Activated B cell treated with CpG ODN at 0.5 μM for 24 hours (primary cell): Measurements from ENCODE around the gene CASQ2. TPM values are rescaled to one million over a fixed set of nuclear protein-coding genes. Genes with fewer than 3 reads are reported as not detected.

Experiments used
- ATAC-seq: fragments of 200-7000 bp; cut with Tn5 transposase; one replicate; pipeline ENCODE4 v1.10.0; 2021; ENCODE audit warnings: low read depth, mild to moderate bottlenecking, moderate library complexity
- CTCF ChIA-PET: fragments of 350-600 bp; sonication (Branson Sonifier 250); formaldehyde crosslinking; loops from one replicate; lab custom pipeline; 2021; ENCODE audit warnings: antibody characterized with exemption; lab: Charles Lee
- POLR2A ChIA-PET: fragments of 350-600 bp; sonication (Branson Sonifier 250); formaldehyde crosslinking; loops from one replicate; lab custom pipeline; 2021; ENCODE audit warnings: antibody characterized with exemption; lab: Charles Lee
- DNase-seq: peaks from one replicate; pipeline ENCODE4 v3.0.0; 2022
- H3K27ac Mint-ChIP-seq: one replicate; pipeline ENCODE4 v1.8.0; 2020; ENCODE audit warnings: mixed read lengths
- H3K27me3 Mint-ChIP-seq: one replicate; pipeline ENCODE4 v1.8.0; 2021; ENCODE audit warnings: mixed read lengths
- H3K36me3 Mint-ChIP-seq: one replicate; pipeline ENCODE4 v1.8.0; 2021; ENCODE audit warnings: low read depth, mixed read lengths
- H3K4me1 Mint-ChIP-seq: one replicate; pipeline ENCODE4 v1.8.0; 2021; ENCODE audit warnings: mixed read lengths
- H3K4me3 Mint-ChIP-seq: one replicate; pipeline ENCODE4 v1.8.0; 2020; ENCODE audit warnings: mild to moderate bottlenecking, mixed read lengths
- H3K9me3 Mint-ChIP-seq: one replicate; pipeline ENCODE4 v1.8.0; 2020; ENCODE audit warnings: mixed read lengths
- intact Hi-C: fragments of 100-400 bp; cut with micrococcal nuclease; formaldehyde crosslinking; loops from one replicate; pipeline ENCODE4 v1.15.1; 2024
- total RNA-seq: library from RNA; stranded (reverse); gene quantifications from 2 replicates; pipeline ENCODE4 v1.2.3, GENCODE V29; 2022
- TF ChIP-seq, protein P1 (sequence below): fragments of 200-600 bp; IDR thresholded peaks from one replicate; pipeline ENCODE4 v1.8.0; 2022; ENCODE audit warnings: antibody characterized with exemption, mild to moderate bottlenecking

Gene CASQ2
- total RNA-seq, 1 donor from 2014 or later, result not detected

DNA sequence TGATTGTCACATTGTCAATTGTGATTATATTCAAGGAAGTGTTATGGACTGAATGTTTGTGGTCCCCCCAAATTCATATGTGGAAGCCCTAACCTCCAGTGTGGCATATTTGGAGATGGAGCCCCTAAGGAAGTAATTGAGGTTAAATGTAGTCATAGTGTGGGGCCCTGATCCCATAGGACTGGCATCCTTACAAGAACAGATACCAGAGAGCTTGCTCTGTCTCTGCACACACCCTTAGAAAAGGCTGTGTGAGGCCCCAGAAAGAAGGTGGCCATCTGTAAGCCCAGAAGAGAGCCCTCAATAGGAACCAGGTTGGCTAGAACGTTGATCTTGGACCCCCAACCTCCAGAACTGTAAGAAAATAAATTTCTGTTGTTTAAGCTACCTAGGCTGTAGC, 98.6 kb downstream of the CASQ2 start:
- ATAC-seq (no peak), DNase-seq (no peak)
- H3K4me3 Mint-ChIP-seq, result no peak overlapping the region
- intact Hi-C loops, result no loop called here
- CTCF ChIA-PET, result interaction anchor here (0.9 kb wide), 1 partner anchor 37 kb away, joined by 3 read pairs; no protein-coding TSS in a partner anchor
- no peaks in the 10 kb centered on the region for H3K36me3 Mint-ChIP-seq
- no peak overlapping the region for H3K27ac Mint-ChIP-seq
- POLR2A ChIA-PET, result no interaction called here
- H3K27me3 Mint-ChIP-seq, result no peaks in the 10 kb centered on the region
- H3K4me1 Mint-ChIP-seq, result no peaks in the 10 kb centered on the region
- H3K9me3 Mint-ChIP-seq, result no peaks in the 10 kb centered on the region
- TF ChIP-seq, protein P1, sequence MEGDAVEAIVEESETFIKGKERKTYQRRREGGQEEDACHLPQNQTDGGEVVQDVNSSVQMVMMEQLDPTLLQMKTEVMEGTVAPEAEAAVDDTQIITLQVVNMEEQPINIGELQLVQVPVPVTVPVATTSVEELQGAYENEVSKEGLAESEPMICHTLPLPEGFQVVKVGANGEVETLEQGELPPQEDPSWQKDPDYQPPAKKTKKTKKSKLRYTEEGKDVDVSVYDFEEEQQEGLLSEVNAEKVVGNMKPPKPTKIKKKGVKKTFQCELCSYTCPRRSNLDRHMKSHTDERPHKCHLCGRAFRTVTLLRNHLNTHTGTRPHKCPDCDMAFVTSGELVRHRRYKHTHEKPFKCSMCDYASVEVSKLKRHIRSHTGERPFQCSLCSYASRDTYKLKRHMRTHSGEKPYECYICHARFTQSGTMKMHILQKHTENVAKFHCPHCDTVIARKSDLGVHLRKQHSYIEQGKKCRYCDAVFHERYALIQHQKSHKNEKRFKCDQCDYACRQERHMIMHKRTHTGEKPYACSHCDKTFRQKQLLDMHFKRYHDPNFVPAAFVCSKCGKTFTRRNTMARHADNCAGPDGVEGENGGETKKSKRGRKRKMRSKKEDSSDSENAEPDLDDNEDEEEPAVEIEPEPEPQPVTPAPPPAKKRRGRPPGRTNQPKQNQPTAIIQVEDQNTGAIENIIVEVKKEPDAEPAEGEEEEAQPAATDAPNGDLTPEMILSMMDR, result no peak

DNA sequence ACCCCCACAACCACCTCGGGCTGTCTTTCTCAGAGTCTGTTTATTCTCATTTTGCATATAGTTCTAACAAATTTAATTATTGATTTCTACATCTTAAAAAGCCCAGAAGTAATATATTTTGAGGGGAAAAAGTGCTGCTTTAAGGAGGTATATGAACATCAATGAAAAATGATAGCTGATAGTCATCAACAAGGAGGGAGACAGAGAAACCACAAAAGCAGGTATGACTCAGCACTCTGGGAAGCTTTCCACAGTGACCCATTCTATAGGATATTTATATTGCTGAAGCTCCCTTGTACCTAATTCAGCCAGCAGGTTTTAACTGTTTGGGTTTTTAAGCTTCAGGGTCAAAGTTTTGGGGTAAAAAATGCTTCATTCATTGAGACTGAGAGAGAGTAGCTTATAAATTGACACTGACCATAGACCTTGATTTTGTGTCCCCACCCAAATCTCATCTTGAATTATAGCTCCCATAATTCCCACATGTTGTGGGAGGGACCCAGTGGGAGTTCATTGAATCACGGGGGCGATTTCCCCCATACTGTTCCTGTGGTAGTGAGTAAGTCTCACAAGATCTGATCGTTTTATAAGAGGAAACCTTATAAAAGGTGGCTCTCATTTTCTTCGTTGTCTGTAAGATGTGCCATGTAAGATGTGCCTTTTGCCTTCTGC, 99.4 kb downstream of the CASQ2 start:
- ATAC-seq (no peak), DNase-seq (no peak)
- Mint-ChIP-seq H3K27ac (no peak overlapping the region), H3K36me3 (no peaks in the 10 kb centered on the region), H3K4me1 (no peaks in the 10 kb centered on the region), H3K27me3 (no peaks in the 10 kb centered on the region), H3K9me3 (no peaks in the 10 kb centered on the region), H3K4me3 (no peak overlapping the region)
- intact Hi-C loops, result no loop called here
- TF ChIP-seq, protein P1, result no peak
- ChIA-PET POLR2A (no interaction called here), CTCF (no interaction called here)

DNA sequence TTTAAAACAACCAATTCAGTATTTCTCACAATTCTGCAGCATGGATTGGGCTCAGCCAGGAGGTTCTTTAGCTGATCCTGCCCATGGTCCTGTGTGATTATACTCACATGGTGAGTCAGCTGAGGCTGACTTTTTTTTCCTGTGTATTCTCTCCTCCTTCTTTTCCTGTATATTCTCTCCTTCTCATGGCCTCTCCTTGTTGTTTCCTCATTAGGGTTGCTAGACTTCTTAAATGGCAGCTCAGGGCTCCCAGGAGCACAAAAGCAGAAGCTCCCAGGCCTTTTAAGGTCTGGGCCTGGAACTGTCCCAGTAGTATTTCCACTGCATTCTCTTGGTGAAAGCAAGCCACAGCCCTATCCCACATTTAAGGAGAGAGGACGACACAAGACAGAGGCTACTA, 99.9 kb downstream of the CASQ2 start:
- no peaks in the 10 kb centered on the region for H3K27me3 Mint-ChIP-seq
- no peak overlapping the region for H3K4me3 Mint-ChIP-seq
- intact Hi-C loops, result no loop called here
- no peaks in the 10 kb centered on the region for H3K9me3 Mint-ChIP-seq
- ATAC-seq, result no peak
- no peaks in the 10 kb centered on the region for H3K4me1 Mint-ChIP-seq
- DNase-seq, result no peak
- H3K36me3 Mint-ChIP-seq, result no peaks in the 10 kb centered on the region
- POLR2A ChIA-PET, result no interaction called here
- CTCF ChIA-PET, result no interaction called here
- TF ChIP-seq, protein P1, result no peak
- no peak overlapping the region for H3K27ac Mint-ChIP-seq

DNA sequence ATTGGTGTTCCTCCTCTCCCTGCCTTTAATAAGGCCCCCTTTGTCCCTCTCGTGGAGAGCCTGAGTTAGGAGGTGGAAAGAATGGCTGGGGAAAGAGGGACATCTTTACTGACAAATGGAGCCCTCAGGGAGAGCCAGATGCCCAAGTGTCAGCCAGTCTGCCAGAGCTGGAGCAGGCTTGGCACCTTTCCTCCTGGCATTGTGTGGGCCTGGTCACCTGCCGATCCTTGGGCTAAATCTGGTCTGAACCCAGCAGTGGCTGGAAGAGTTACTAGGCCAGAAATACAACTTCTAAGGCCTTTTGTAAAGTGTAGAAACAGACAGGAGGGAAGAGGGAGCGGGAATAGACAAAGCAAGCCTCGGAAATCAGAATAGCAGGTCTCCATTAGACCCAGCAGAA, 101.8 kb downstream of the CASQ2 start:
- H3K4me3 Mint-ChIP-seq, result no peak overlapping the region
- no peak for DNase-seq
- no peaks in the 10 kb centered on the region for H3K9me3 Mint-ChIP-seq
- H3K27me3 Mint-ChIP-seq, result no peaks in the 10 kb centered on the region
- TF ChIP-seq, protein P1, result no peak
- ATAC-seq, result no peak
- H3K4me1 Mint-ChIP-seq, result no peaks in the 10 kb centered on the region
- POLR2A ChIA-PET, result no interaction called here
- H3K27ac Mint-ChIP-seq, result no peak overlapping the region
- intact Hi-C loops, result no loop called here
- CTCF ChIA-PET, result no interaction called here
- H3K36me3 Mint-ChIP-seq, result no peaks in the 10 kb centered on the region

DNA sequence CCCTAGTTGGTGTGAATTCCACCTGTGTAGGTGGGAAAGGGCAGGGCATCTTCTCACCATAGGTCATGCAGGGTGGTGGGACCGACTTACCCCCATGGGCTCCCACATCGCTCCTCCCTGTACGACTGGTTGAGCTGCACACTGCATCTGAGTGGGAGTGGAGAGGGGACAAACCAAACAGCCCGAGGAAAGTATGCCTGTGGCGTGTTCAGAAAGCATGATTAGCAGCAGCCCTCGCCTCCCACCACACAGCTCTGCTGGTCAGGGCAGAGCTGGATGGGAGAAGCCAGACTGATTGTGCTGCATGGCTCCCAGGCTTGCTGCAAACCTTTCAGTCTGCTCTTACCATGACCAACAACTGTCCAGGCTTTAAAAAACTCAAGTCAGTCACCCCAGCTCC, 102.3 kb downstream of the CASQ2 start:
- no peak overlapping the region for H3K27ac Mint-ChIP-seq
- POLR2A ChIA-PET, result no interaction called here
- TF ChIP-seq, protein P1, result no peak

More for the DNA sequence above, 102.3 kb downstream of the CASQ2 start:
- no peak for ATAC-seq
- H3K9me3 Mint-ChIP-seq, result no peaks in the 10 kb centered on the region
- intact Hi-C loops, result no loop called here
- no peaks in the 10 kb centered on the region for H3K27me3 Mint-ChIP-seq
- H3K4me1 Mint-ChIP-seq, result no peaks in the 10 kb centered on the region
- no peak for DNase-seq
- no peaks in the 10 kb centered on the region for H3K36me3 Mint-ChIP-seq
- CTCF ChIA-PET, result no interaction called here
- no peak overlapping the region for H3K4me3 Mint-ChIP-seq
